WTC11 (cell line): ENCODE results near the gene AKT1.

Source experiments
- CREB1 ChIP-seq: sonication (generic); formaldehyde crosslinking; IDR thresholded peaks from 2 replicates; pipeline ENCODE4 v1.8.0; 2023; ENCODE audit warnings: mild to moderate bottlenecking, missing genetic modification reagents
- ETV6 ChIP-seq: sonication (generic); formaldehyde crosslinking; IDR thresholded peaks from 2 replicates; pipeline ENCODE4 v1.8.1; 2022; ENCODE audit warnings: mild to moderate bottlenecking, missing genetic modification reagents
- FOXJ3 ChIP-seq: sonication (generic); formaldehyde crosslinking; IDR thresholded peaks from 2 replicates; pipeline ENCODE4 v1.9.0; 2021; ENCODE audit warnings: missing genetic modification reagents, mild to moderate bottlenecking, borderline replicate concordance
- KAT7 ChIP-seq: sonication (generic); formaldehyde crosslinking; IDR thresholded peaks from 2 replicates; pipeline ENCODE4 v1.8.1; 2023; ENCODE audit warnings: missing genetic modification reagents, mild to moderate bottlenecking, borderline replicate concordance
- MAX ChIP-seq: sonication (generic); formaldehyde crosslinking; IDR thresholded peaks from 2 replicates; pipeline ENCODE4 v1.8.0; 2022; ENCODE audit warnings: mild to moderate bottlenecking, missing genetic modification reagents
- MXD4 ChIP-seq: fragments of 250-450 bp; sonication (Bioruptor Pico); IDR thresholded peaks from 2 replicates; pipeline ENCODE4 v1.8.0; 2021; ENCODE audit warnings: mild to moderate bottlenecking, moderate library complexity, borderline replicate concordance
- MYBL2 ChIP-seq: sonication (generic); formaldehyde crosslinking; IDR thresholded peaks from 2 replicates; pipeline ENCODE4 v1.8.1; 2023; ENCODE audit warnings: mild to moderate bottlenecking, moderate library complexity, missing genetic modification reagents
- SP1 ChIP-seq: sonication (generic); formaldehyde crosslinking; conservative IDR thresholded peaks from 2 replicates; pipeline ENCODE4 v1.8.1; 2022; ENCODE audit warnings: missing genetic modification reagents
- TF ChIP-seq, protein P1 (sequence below): fragments of 200-600 bp; IDR thresholded peaks from 2 replicates; pipeline ENCODE4 v1.8.0; 2022; ENCODE audit warnings: antibody characterized with exemption
- TF ChIP-seq, protein P2 (sequence below): sonication (generic); formaldehyde crosslinking; conservative IDR thresholded peaks from 2 replicates; pipeline ENCODE4 v1.8.1; 2022; ENCODE audit warnings: mild to moderate bottlenecking, missing genetic modification reagents
- TF ChIP-seq, protein P3 (sequence below): sonication (generic); formaldehyde crosslinking; IDR thresholded peaks from 2 replicates; pipeline ENCODE4 v1.8.0; 2022; ENCODE audit warnings: mild to moderate bottlenecking, missing genetic modification reagents

DNA sequence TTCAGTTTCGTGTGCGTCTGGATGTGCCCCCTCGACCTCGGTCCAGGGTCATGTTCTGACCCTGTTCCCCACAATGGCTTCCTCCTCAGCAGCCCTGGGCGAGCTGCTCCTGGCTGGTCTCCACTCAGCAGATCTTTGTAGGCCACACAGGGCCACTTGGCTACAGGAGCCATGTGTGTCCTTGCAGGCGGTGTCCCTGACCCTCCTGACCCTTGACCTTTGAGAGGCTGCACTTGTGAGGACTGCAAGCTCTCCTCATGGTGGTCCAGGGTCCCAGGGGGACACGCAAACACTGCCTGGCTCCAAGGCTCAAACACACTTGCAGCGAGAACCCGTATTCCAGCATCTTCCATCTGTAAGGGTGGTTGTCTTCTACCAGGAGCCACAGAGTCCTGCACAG lies 50.1 kb downstream of the AKT1 start:
- TF ChIP-seq, protein P1, sequence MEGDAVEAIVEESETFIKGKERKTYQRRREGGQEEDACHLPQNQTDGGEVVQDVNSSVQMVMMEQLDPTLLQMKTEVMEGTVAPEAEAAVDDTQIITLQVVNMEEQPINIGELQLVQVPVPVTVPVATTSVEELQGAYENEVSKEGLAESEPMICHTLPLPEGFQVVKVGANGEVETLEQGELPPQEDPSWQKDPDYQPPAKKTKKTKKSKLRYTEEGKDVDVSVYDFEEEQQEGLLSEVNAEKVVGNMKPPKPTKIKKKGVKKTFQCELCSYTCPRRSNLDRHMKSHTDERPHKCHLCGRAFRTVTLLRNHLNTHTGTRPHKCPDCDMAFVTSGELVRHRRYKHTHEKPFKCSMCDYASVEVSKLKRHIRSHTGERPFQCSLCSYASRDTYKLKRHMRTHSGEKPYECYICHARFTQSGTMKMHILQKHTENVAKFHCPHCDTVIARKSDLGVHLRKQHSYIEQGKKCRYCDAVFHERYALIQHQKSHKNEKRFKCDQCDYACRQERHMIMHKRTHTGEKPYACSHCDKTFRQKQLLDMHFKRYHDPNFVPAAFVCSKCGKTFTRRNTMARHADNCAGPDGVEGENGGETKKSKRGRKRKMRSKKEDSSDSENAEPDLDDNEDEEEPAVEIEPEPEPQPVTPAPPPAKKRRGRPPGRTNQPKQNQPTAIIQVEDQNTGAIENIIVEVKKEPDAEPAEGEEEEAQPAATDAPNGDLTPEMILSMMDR: no peak
- no peak for TF ChIP-seq MXD4
- TF ChIP-seq CREB1 (CRISPR knock-in tag): no peak
- TF ChIP-seq MAX (CRISPR knock-in tag): no peak
- TF ChIP-seq, protein P2, sequence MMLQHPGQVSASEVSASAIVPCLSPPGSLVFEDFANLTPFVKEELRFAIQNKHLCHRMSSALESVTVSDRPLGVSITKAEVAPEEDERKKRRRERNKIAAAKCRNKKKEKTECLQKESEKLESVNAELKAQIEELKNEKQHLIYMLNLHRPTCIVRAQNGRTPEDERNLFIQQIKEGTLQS (CRISPR knock-in tag): no peak
- no peak for TF ChIP-seq MYBL2 (CRISPR knock-in tag)
- TF ChIP-seq, protein P3, sequence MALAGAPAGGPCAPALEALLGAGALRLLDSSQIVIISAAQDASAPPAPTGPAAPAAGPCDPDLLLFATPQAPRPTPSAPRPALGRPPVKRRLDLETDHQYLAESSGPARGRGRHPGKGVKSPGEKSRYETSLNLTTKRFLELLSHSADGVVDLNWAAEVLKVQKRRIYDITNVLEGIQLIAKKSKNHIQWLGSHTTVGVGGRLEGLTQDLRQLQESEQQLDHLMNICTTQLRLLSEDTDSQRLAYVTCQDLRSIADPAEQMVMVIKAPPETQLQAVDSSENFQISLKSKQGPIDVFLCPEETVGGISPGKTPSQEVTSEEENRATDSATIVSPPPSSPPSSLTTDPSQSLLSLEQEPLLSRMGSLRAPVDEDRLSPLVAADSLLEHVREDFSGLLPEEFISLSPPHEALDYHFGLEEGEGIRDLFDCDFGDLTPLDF (CRISPR knock-in tag): no peak
- no peak for TF ChIP-seq KAT7 (CRISPR knock-in tag)
- TF ChIP-seq SP1 (CRISPR knock-in tag): no peak
- no peak for TF ChIP-seq FOXJ3 (CRISPR knock-in tag)
- TF ChIP-seq ETV6 (CRISPR knock-in tag): no peak
